CD4-positive, alpha-beta T cell (primary cell): ENCODE results near the gene SPRYD3. TPM values are rescaled to one million over a fixed set of nuclear protein-coding genes. Genes with fewer than 3 reads are reported as not detected.

Experiments
- ATAC-seq: fragments of 200-7000 bp; cut with Tn5 transposase; one replicate; pipeline ENCODE4 v1.10.0; 2022; ENCODE audit warnings: mild to moderate bottlenecking; ENCODE audit not compliant: poor library complexity
- CTCF ChIA-PET: fragments of 350-600 bp; sonication (Branson Sonifier 250); formaldehyde crosslinking; loops from one replicate; lab custom pipeline; 2021; ENCODE audit warnings: antibody characterized with exemption, inconsistent platforms; lab: Charles Lee
- POLR2A ChIA-PET: fragments of 350-600 bp; sonication (Branson Sonifier 250); formaldehyde crosslinking; loops from one replicate; lab custom pipeline; 2021; ENCODE audit warnings: antibody characterized with exemption, inconsistent platforms; lab: Charles Lee
- DNase-seq, 14 experiments: peaks; one replicate each; pipeline ENCODE4 v3.0.0-alpha.2; 2013 to 2020; ENCODE audit warnings: mixed read lengths in 2 of 14
- H3K27ac ChIP-seq, 2 donors: one replicate each; pipeline versions ENCODE4 v1.5.1 to v1.7.0; 2013; ENCODE audit warnings: low read length in 2 of 2, low read depth in 1 of 2, mild to moderate bottlenecking in 1 of 2
- H3K27me3 ChIP-seq, 2 experiments: 1 replicate in 1 of 2; 2 replicates in 1 of 2; pipeline versions ENCODE4 v1.6.1 to v1.7.0; 2013; ENCODE audit warnings: low read length in 2 of 2, control low read depth in 1 of 2, mild to moderate bottlenecking in 1 of 2, moderate library complexity in 1 of 2; ENCODE audit not compliant: insufficient read depth in 2 of 2, control insufficient read depth in 1 of 2
- H3K36me3 ChIP-seq: one replicate; pipeline ENCODE4 v1.6.1; 2013; ENCODE audit warnings: low read length, control low read depth; ENCODE audit not compliant: insufficient read depth
- H3K4me1 ChIP-seq: one replicate; pipeline ENCODE4 v1.6.1; 2013; ENCODE audit warnings: low read length, control low read depth; ENCODE audit not compliant: insufficient read depth
- H3K4me3 ChIP-seq: one replicate; pipeline ENCODE4 v1.5.1; 2013; ENCODE audit warnings: mild to moderate bottlenecking, low read length, moderate library complexity
- H3K9me3 ChIP-seq, 2 experiments: 1 replicate in 1 of 2; 2 replicates in 1 of 2; pipeline versions ENCODE4 v1.6.1 to v1.7.0; 2013; ENCODE audit warnings: low read length in 2 of 2, mild to moderate bottlenecking in 2 of 2, control low read depth in 1 of 2, moderate library complexity in 1 of 2; ENCODE audit not compliant: control insufficient read depth in 1 of 2, insufficient read depth in 1 of 2
- H3K27ac Mint-ChIP-seq: one replicate; pipeline ENCODE4 v1.8.0; 2020; ENCODE audit warnings: mixed read lengths
- H3K27me3 Mint-ChIP-seq: one replicate; pipeline ENCODE4 v1.8.0; 2021; ENCODE audit warnings: mixed read lengths
- H3K36me3 Mint-ChIP-seq: one replicate; pipeline ENCODE4 v1.8.0; 2021; ENCODE audit warnings: low read depth, mixed read lengths
- H3K4me1 Mint-ChIP-seq: one replicate; pipeline ENCODE4 v1.8.0; 2021; ENCODE audit warnings: low read depth, mixed read lengths
- H3K4me3 Mint-ChIP-seq: one replicate; pipeline ENCODE4 v1.8.0; 2020; ENCODE audit warnings: mild to moderate bottlenecking, mixed read lengths
- H3K9me3 Mint-ChIP-seq: one replicate; pipeline ENCODE4 v1.8.0; 2020; ENCODE audit warnings: mixed read lengths
- CTCF ChIP-seq: fragments of 200-600 bp; IDR thresholded peaks from one replicate; pipeline ENCODE4 v1.8.0; 2022; ENCODE audit warnings: antibody characterized with exemption, mild to moderate bottlenecking
- intact Hi-C, 2 experiments: fragments of 100-400 bp; cut with DNase I in 1 of 2; cut with micrococcal nuclease in 1 of 2; formaldehyde crosslinking; loops; one replicate each; pipeline versions ENCODE4 v1.15.1 to v1.9.0; 2023 to 2025; cut with DNase I, micrococcal nuclease
- total RNA-seq, 174 experiments: library from RNA in 2 of 174; stranded (reverse) in 2 of 174; gene quantifications; one replicate each; pipeline ENCODE4 v1.2.3 and lab custom pipeline; 2021 to 2026

SPRYD3 gene
- total RNA-seq, 2 experiments from 2014 or later, result 17.7 to 21.0 TPM

GRCh38 chr12:53053218-53054111, 25.7 kb downstream of the SPRYD3 start:
- CTCF ChIA-PET, result interaction anchor here (0.8 to 4.0 kb wide), 6 partner anchors 12 to 246 kb away, joined by 3 to 28 read pairs (median 6); partner anchors contain the start of genes IGFBP6, MYG1 and SPRYD3

GRCh38 chr12:53052419-53053217, 26.6 kb downstream of the SPRYD3 start:
- no peaks in the 10 kb centered on the region for H3K9me3 Mint-ChIP-seq
- Histone ChIP-seq H3K27me3 (no peaks in the 10 kb centered on the region), H3K9me3 (no peaks in the 10 kb centered on the region), H3K4me3 (no peak overlapping the region), H3K27ac (no peak overlapping the region), H3K4me1 (peaks cover 23% of the 10 kb centered on the region), H3K36me3 (no peaks in the 10 kb centered on the region)
- intact Hi-C loops, result loop anchor here in 1 of 2 experiments (5.0 kb wide), 1 partner anchor 575 kb away; the partner anchor contains the start of gene ATF7
- ATAC-seq (no peak), DNase-seq (no peak)
- peak overlapping the region; percentile 77 for H3K4me3 Mint-ChIP-seq
- no peaks in the 10 kb centered on the region for H3K27me3 Mint-ChIP-seq
- peaks cover 15% of the 10 kb centered on the region for H3K4me1 Mint-ChIP-seq
- no peak for TF ChIP-seq CTCF
- ChIA-PET POLR2A (interaction anchor here (1.7 to 2.6 kb wide), 2 partner anchors 8 to 27 kb away, joined by 5 to 36 read pairs; partner anchors contain the start of gene SPRYD3), CTCF (interaction anchor here (1.5 to 3.8 kb wide), 2 partner anchors 46 to 50 kb away, joined by 8 to 21 read pairs; partner anchors contain the start of gene IGFBP6)
- peak overlapping the region; percentile 55 for H3K27ac Mint-ChIP-seq
- H3K36me3 Mint-ChIP-seq, result no peaks in the 10 kb centered on the region

More at GRCh38 chr12:53053218-53054111, 25.7 kb downstream of the SPRYD3 start:
- POLR2A ChIA-PET, result interaction anchor here (1.1 to 2.6 kb wide), 5 partner anchors 7 to 166 kb away, joined by 3 to 36 read pairs (median 5); partner anchors contain the start of genes EIF4B and SPRYD3
- H3K4me3 Mint-ChIP-seq, result peak overlapping the region; percentile 96
- peak overlapping the region; percentile 92 for H3K27ac Mint-ChIP-seq
- no peaks in the 10 kb centered on the region for H3K9me3 Mint-ChIP-seq
- Histone ChIP-seq H3K36me3 (no peaks in the 10 kb centered on the region), H3K27me3 (no peaks in the 10 kb centered on the region), H3K27ac (peak overlapping the region; percentile 21 to 65), H3K9me3 (no peaks in the 10 kb centered on the region), H3K4me1 (peaks cover 17% of the 10 kb centered on the region), H3K4me3 (peak overlapping the region; percentile 85)
- DNase-seq (peak; percentile 31 to 81 (median 57)), ATAC-seq (peak; percentile 37)
- H3K36me3 Mint-ChIP-seq, result no peaks in the 10 kb centered on the region
- peak; percentile 52 for TF ChIP-seq CTCF
- no peaks in the 10 kb centered on the region for H3K27me3 Mint-ChIP-seq
- intact Hi-C loops, result loop anchor here (2.0 to 5.0 kb wide), 2 partner anchors 25 to 574 kb away; partner anchors contain the start of genes ATF7 (in 1 of the 2) and SPRYD3 (in 1 of the 2)
- H3K4me1 Mint-ChIP-seq, result peaks cover 15% of the 10 kb centered on the region

GRCh38 chr12:53051881-53052412, 27.2 kb downstream of the SPRYD3 start:
- Mint-ChIP-seq H3K4me3 (peak overlapping the region; percentile 77), H3K9me3 (no peaks in the 10 kb centered on the region), H3K36me3 (no peaks in the 10 kb centered on the region), H3K4me1 (peaks cover 15% of the 10 kb centered on the region), H3K27ac (peak overlapping the region; percentile 55), H3K27me3 (no peaks in the 10 kb centered on the region)
- H3K9me3 ChIP-seq, result no peaks in the 10 kb centered on the region
- no peak overlapping the region for H3K4me3 ChIP-seq
- ChIA-PET POLR2A (interaction anchor here (0.7 kb wide), 1 partner anchor 12 kb away, joined by 3 read pairs; no protein-coding TSS in a partner anchor), CTCF (no interaction called here)
- no peak for DNase-seq
- no peaks in the 10 kb centered on the region for H3K27me3 ChIP-seq
- peaks cover 24% of the 10 kb centered on the region for H3K4me1 ChIP-seq
- no peak overlapping the region for H3K27ac ChIP-seq
- intact Hi-C loops, result loop anchor here in 1 of 2 experiments (5.0 kb wide), 1 partner anchor 575 kb away; the partner anchor contains the start of gene ATF7
- ATAC-seq, result no peak
- H3K36me3 ChIP-seq, result no peaks in the 10 kb centered on the region
- TF ChIP-seq CTCF, result no peak
